Loucy (cell line): ENCODE results near the gene MAB21L4.

Experiments
- H2AFZ ChIP-seq: fragments of 200-600 bp; sonication (generic); 2 replicates; pipeline ENCODE4 v1.6.0; 2016; ENCODE audit warnings: antibody characterized with exemption, mild to moderate bottlenecking, low read length, moderate library complexity
- H3F3A ChIP-seq: fragments of 200-600 bp; 2 replicates; pipeline ENCODE4 v1.6.0; 2016; ENCODE audit warnings: antibody characterized with exemption, low read depth, mild to moderate bottlenecking
- H3K27me3 ChIP-seq: fragments of 200-600 bp; sonication (generic); 2 replicates; pipeline ENCODE4 v1.6.1; 2014; ENCODE audit warnings: low read length, mild to moderate bottlenecking; ENCODE audit not compliant: insufficient read depth, poor library complexity, severe bottlenecking
- H3K36me3 ChIP-seq: fragments of 200-600 bp; sonication (generic); 2 replicates; pipeline ENCODE4 v1.6.1; 2016; ENCODE audit warnings: low read length; ENCODE audit not compliant: insufficient read depth
- H3K4me1 ChIP-seq: fragments of 200-600 bp; sonication (generic); 2 replicates; pipeline ENCODE4 v1.5.1; 2014; ENCODE audit warnings: low read length, mild to moderate bottlenecking; ENCODE audit not compliant: insufficient read depth, poor library complexity, severe bottlenecking
- H3K4me2 ChIP-seq: fragments of 200-600 bp; sonication (generic); 2 replicates; pipeline ENCODE4 v1.6.0; 2014; ENCODE audit warnings: antibody characterized with exemption, low read length, low read depth, mild to moderate bottlenecking; ENCODE audit not compliant: poor library complexity, severe bottlenecking
- H3K4me3 ChIP-seq: fragments of 200-600 bp; sonication (generic); 2 replicates; pipeline ENCODE4 v1.5.1; 2014; ENCODE audit warnings: low read length, mild to moderate bottlenecking, mixed read lengths; ENCODE audit not compliant: poor library complexity, severe bottlenecking
- H3K79me2 ChIP-seq: fragments of 200-600 bp; sonication (generic); 2 replicates; pipeline ENCODE4 v1.6.1; 2014; ENCODE audit warnings: low read length; ENCODE audit not compliant: insufficient read depth
- H3K9ac ChIP-seq: fragments of 200-600 bp; sonication (generic); 2 replicates; pipeline ENCODE4 v1.6.0; 2014; ENCODE audit warnings: mild to moderate bottlenecking, low read depth, low read length, moderate library complexity; ENCODE audit not compliant: poor library complexity, severe bottlenecking
- H3K9me2 ChIP-seq: fragments of 200-600 bp; sonication (generic); replicated peaks from 2 replicates; pipeline ENCODE4 v1.6.1; 2016; ENCODE audit warnings: low read depth, low read length, mixed read lengths
- H3K9me3 ChIP-seq: fragments of 200-600 bp; sonication (generic); 2 replicates; pipeline ENCODE4 v1.6.1; 2014; ENCODE audit warnings: mild to moderate bottlenecking, antibody characterized with exemption, low read length, low read depth; ENCODE audit not compliant: insufficient read depth
- H4K20me1 ChIP-seq: fragments of 200-600 bp; sonication (generic); 2 replicates; pipeline ENCODE4 v1.6.0; 2014; ENCODE audit warnings: antibody characterized with exemption, low read length, mild to moderate bottlenecking; ENCODE audit not compliant: insufficient read depth, poor library complexity, severe bottlenecking
- CTCF ChIP-seq: fragments of 200-600 bp; sonication (generic); conservative IDR thresholded peaks from 2 replicates; pipeline ENCODE4 v1.5.1; 2014; ENCODE audit warnings: mild to moderate bottlenecking, antibody characterized with exemption, low read length
- EZH2phosphoT487 ChIP-seq: fragments of 200-600 bp; IDR thresholded peaks from 2 replicates; pipeline ENCODE4 v1.6.1; 2018; ENCODE audit warnings: antibody characterized with exemption, mild to moderate bottlenecking, moderate library complexity, borderline replicate concordance

MAB21L4 gene

DNA sequence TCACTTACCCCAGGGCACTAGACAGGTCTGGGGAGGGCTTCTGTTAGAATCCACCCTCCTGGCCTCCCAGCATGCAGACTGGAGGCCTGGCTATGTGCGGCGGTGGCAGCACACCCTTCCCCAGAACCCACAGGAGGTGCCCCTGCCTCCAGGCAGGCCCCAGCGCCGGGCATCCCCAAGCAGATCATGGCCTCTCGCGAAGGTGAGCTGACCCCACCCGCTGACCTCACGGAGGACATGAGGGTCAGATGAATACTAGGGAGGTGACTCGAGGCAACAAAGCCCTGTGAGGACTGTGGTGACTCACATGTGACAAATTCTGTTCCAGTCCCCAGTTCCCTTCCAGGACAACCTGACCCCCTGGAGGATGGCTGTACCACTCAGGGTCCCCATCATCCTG lies 1.9 kb downstream of the MAB21L4 start:
- no peaks in the 10 kb centered on the region for H4K20me1 ChIP-seq
- H3K4me3 ChIP-seq: no peak overlapping the region
- TF ChIP-seq CTCF (no peak), EZH2phosphoT487 (no peak)
- no peak overlapping the region for H3K9ac ChIP-seq
- no peaks in the 10 kb centered on the region for H3K36me3 ChIP-seq
- H3K4me2 ChIP-seq: no peak overlapping the region
- no peaks in the 10 kb centered on the region for H3K27me3 ChIP-seq
- no peaks in the 10 kb centered on the region for H3F3A ChIP-seq
- peaks cover 6% of the 10 kb centered on the region; the same call in 1 of the 2 replicates for H3K9me3 ChIP-seq
- no peaks in the 10 kb centered on the region for H3K4me1 ChIP-seq
- no peak overlapping the region for H2AFZ ChIP-seq
- no peaks in the 10 kb centered on the region for H3K79me2 ChIP-seq
- no peaks in the 10 kb centered on the region for H3K9me2 ChIP-seq

GRCh38 chr2:240893363-240893844 lies 2.6 kb downstream of the MAB21L4 start:
- Histone ChIP-seq H4K20me1 (no peaks in the 10 kb centered on the region), H3K9me2 (no peaks in the 10 kb centered on the region), H3K4me2 (no peak overlapping the region), H3K79me2 (no peaks in the 10 kb centered on the region), H2AFZ (no peak overlapping the region), H3K27me3 (no peaks in the 10 kb centered on the region), H3K9me3 (peaks cover 6% of the 10 kb centered on the region; the same call in 1 of the 2 replicates), H3K36me3 (no peaks in the 10 kb centered on the region), H3K9ac (no peak overlapping the region), H3K4me3 (no peak overlapping the region), H3K4me1 (no peaks in the 10 kb centered on the region), H3F3A (no peaks in the 10 kb centered on the region)
- TF ChIP-seq CTCF: no peak
- no peak for TF ChIP-seq EZH2phosphoT487

- H3K9ac ChIP-seq: no peak overlapping the region
- no peaks in the 10 kb centered on the region for H3K27me3 ChIP-seq
These were observed 3.0 kb downstream of the MAB21L4 start for GRCh38 chr2:240892925-240893324.

More at GRCh38 chr2:240892925-240893324, 3.0 kb downstream of the MAB21L4 start:
- Histone ChIP-seq H3K4me1 (no peaks in the 10 kb centered on the region), H4K20me1 (no peaks in the 10 kb centered on the region), H3F3A (no peaks in the 10 kb centered on the region), H3K79me2 (no peaks in the 10 kb centered on the region), H3K4me2 (no peak overlapping the region), H3K36me3 (no peaks in the 10 kb centered on the region), H2AFZ (no peak overlapping the region), H3K9me3 (peaks cover 6% of the 10 kb centered on the region; the same call in 1 of the 2 replicates), H3K4me3 (no peak overlapping the region), H3K9me2 (no peaks in the 10 kb centered on the region)
- TF ChIP-seq EZH2phosphoT487 (no peak), CTCF (no peak)
